H1 (cell line): ENCODE results near the gene AHNAK2. TPM values are rescaled to one million over a fixed set of nuclear protein-coding genes. Genes with fewer than 3 reads are reported as not detected.
A peak's percentile ranks its signal among the peaks of the same experiment; 100 is the strongest.

Experiments
- CTCF ChIA-PET: fragments of 300-600 bp; sonication (Branson Sonifier 250); formaldehyde crosslinking; loops from one replicate; lab custom pipeline; 2021; ENCODE audit not compliant: partially characterized antibody; lab: Charles Lee
- POLR2A ChIA-PET: fragments of 300-600 bp; sonication (Branson Sonifier 250); formaldehyde crosslinking; loops from one replicate; lab custom pipeline; 2021; ENCODE audit warnings: inconsistent platforms; ENCODE audit not compliant: partially characterized antibody; lab: Charles Lee
- DNase-seq, 2 experiments: peaks; one replicate each; pipeline versions ENCODE4 v3.0.0 to v3.0.0-alpha.2; 2010 to 2022; ENCODE audit warnings: low spot score in 2 of 2, low read depth in 1 of 2, mixed read lengths in 1 of 2
- FAIRE-seq: peaks from 2 replicates; lab custom pipeline; 2011; peaks lifted over from hg19 to GRCh38; lab: Jason Lieb, UNC
- H2AFZ ChIP-seq: 2 replicates; pipeline ENCODE4 v1.8.1; 2012; ENCODE audit warnings: low read length, inconsistent platforms
- H2AK5ac ChIP-seq: 2 replicates; pipeline ENCODE4 v1.6.1; 2013; ENCODE audit warnings: low read depth, low read length
- H2BK120ac ChIP-seq: replicated peaks from 2 replicates; pipeline ENCODE3; 2013; ENCODE audit warnings: low read depth, low read length, inconsistent platforms
- H2BK12ac ChIP-seq: 2 replicates; pipeline ENCODE4 v1.6.1; 2013; ENCODE audit warnings: low read depth, low read length
- H2BK15ac ChIP-seq: 2 replicates; pipeline ENCODE4 v1.6.1; 2013; ENCODE audit warnings: low read length
- H2BK20ac ChIP-seq: 2 replicates; pipeline ENCODE4 v1.6.1; 2013; ENCODE audit warnings: low read length
- H2BK5ac ChIP-seq: 2 replicates; pipeline ENCODE4 v1.6.1; 2013; ENCODE audit warnings: low read depth, low read length
- H3K14ac ChIP-seq: 2 replicates; pipeline ENCODE4 v1.6.1; 2013; ENCODE audit warnings: inconsistent platforms; ENCODE audit not compliant: insufficient read length
- H3K18ac ChIP-seq: 2 replicates; pipeline ENCODE4 v1.6.1; 2013; ENCODE audit warnings: low read length; ENCODE audit errors: extremely low read depth
- H3K23ac ChIP-seq: 2 replicates; pipeline ENCODE4 v1.6.1; 2013; ENCODE audit warnings: inconsistent platforms; ENCODE audit not compliant: insufficient read length
- H3K23me2 ChIP-seq: 2 replicates; pipeline ENCODE4 v1.6.1; 2013; ENCODE audit warnings: low read depth, low read length
- H3K27ac ChIP-seq: 2 replicates; pipeline ENCODE4 v1.6.1; 2011; ENCODE audit warnings: low read depth, low read length, inconsistent platforms
- H3K27me3 ChIP-seq, 4 experiments: replicated peaks in 1 of 4; 1 replicate in 1 of 4; 2 replicates in 3 of 4; pipeline versions ENCODE4 v1.6.1 to v1.8.1; 2011 to 2013; ENCODE audit warnings: low read length in 3 of 4, mild to moderate bottlenecking in 3 of 4, inconsistent platforms in 2 of 4, mixed read lengths in 2 of 4, moderate library complexity in 1 of 4; ENCODE audit not compliant: control insufficient read depth in 3 of 4, insufficient read depth in 3 of 4; ENCODE audit errors: extremely low read depth in 1 of 4
- H3K36me3 ChIP-seq, 4 experiments: 2 replicates each; pipeline versions ENCODE4 v1.6.1 to v1.8.1; 2011 to 2013; ENCODE audit warnings: mild to moderate bottlenecking in 4 of 4, low read length in 3 of 4, moderate library complexity in 2 of 4, control low read depth in 1 of 4, inconsistent platforms in 1 of 4; ENCODE audit not compliant: insufficient read depth in 4 of 4, control insufficient read depth in 2 of 4
- H3K4ac ChIP-seq: replicated peaks from 2 replicates; pipeline ENCODE3; 2013; ENCODE audit warnings: low read length, low read depth, mixed read lengths, inconsistent platforms; ENCODE audit not compliant: insufficient read length
- H3K4me1 ChIP-seq, 4 experiments: replicated peaks in 1 of 4; 1 replicate in 1 of 4; 2 replicates in 3 of 4; pipeline versions ENCODE4 v1.6.1 to v1.8.1; 2011 to 2013; ENCODE audit warnings: low read length in 3 of 4, inconsistent platforms in 2 of 4, mixed read lengths in 1 of 4; ENCODE audit not compliant: insufficient read depth in 4 of 4, control insufficient read depth in 3 of 4
- H3K4me2 ChIP-seq, 2 experiments: 2 replicates each; pipeline versions ENCODE4 v1.6.1 to v1.8.1; 2011 to 2013; ENCODE audit warnings: low read depth in 2 of 2, low read length in 2 of 2, control low read depth in 1 of 2, inconsistent platforms in 1 of 2, mild to moderate bottlenecking in 1 of 2; ENCODE audit not compliant: insufficient read depth in 1 of 2
- H3K4me3 ChIP-seq, 4 experiments: fragments of 200-600, 300-600 bp in 1 of 4; sonication (generic), shearing (Covaris generic), sonication (Bioruptor Twin) in 1 of 4; 2 replicates each; pipeline versions ENCODE4 v1.5.1 to v1.8.1; 2011 to 2016; ENCODE audit warnings: low read length in 4 of 4, low read depth in 3 of 4, control low read depth in 2 of 4, inconsistent platforms in 2 of 4, mild to moderate bottlenecking in 2 of 4, mixed read lengths in 1 of 4, moderate library complexity in 1 of 4; ENCODE audit not compliant: insufficient read depth in 2 of 4; ENCODE audit errors: extremely low read depth in 1 of 4
- H3K56ac ChIP-seq: replicated peaks from 2 replicates; pipeline ENCODE3; 2013; ENCODE audit warnings: low read depth, mild to moderate bottlenecking, mixed read lengths, low read length, inconsistent platforms; ENCODE audit not compliant: insufficient read length
- H3K79me1 ChIP-seq: 2 replicates; pipeline ENCODE4 v1.6.1; 2013; ENCODE audit warnings: low read depth, low read length, control low read depth
- H3K79me2 ChIP-seq, 2 experiments: 2 replicates each; pipeline versions ENCODE4 v1.6.1 to v1.8.1; 2012 to 2013; ENCODE audit warnings: low read length in 2 of 2, mild to moderate bottlenecking in 2 of 2, inconsistent platforms in 1 of 2; ENCODE audit not compliant: insufficient read depth in 2 of 2, control insufficient read depth in 1 of 2
- H3K9ac ChIP-seq, 4 experiments: replicated peaks in 1 of 4; 1 replicate in 1 of 4; 2 replicates in 3 of 4; pipeline versions ENCODE4 v1.6.1 to v1.8.1; 2011 to 2013; ENCODE audit warnings: low read depth in 3 of 4, low read length in 3 of 4, control low read depth in 2 of 4, mild to moderate bottlenecking in 2 of 4, moderate library complexity in 2 of 4, inconsistent platforms in 1 of 4; ENCODE audit errors: extremely low read depth in 1 of 4
- H3K9me3 ChIP-seq, 2 experiments: 2 replicates each; pipeline versions ENCODE4 v1.6.1 to v1.8.1; 2012 to 2013; ENCODE audit warnings: mild to moderate bottlenecking in 2 of 2, moderate library complexity in 2 of 2, control low read depth in 1 of 2, inconsistent platforms in 1 of 2, low read depth in 1 of 2, low read length in 1 of 2, mixed read lengths in 1 of 2; ENCODE audit not compliant: insufficient read depth in 2 of 2
- H4K20me1 ChIP-seq, 2 experiments: replicated peaks in 1 of 2; 2 replicates each; pipeline versions ENCODE3 to v1.8.1; 2011 to 2013; ENCODE audit warnings: inconsistent platforms in 2 of 2, low read length in 2 of 2, mild to moderate bottlenecking in 1 of 2; ENCODE audit not compliant: insufficient read depth in 2 of 2, control insufficient read depth in 1 of 2
- H4K5ac ChIP-seq: 2 replicates; pipeline ENCODE4 v1.6.1; 2013; ENCODE audit warnings: low read length, low read depth, mixed read lengths, inconsistent platforms; ENCODE audit not compliant: insufficient read length
- H4K8ac ChIP-seq: 2 replicates; pipeline ENCODE4 v1.8.0; 2013; ENCODE audit warnings: mild to moderate bottlenecking, moderate library complexity, low read length, inconsistent platforms; ENCODE audit not compliant: insufficient read depth; ENCODE audit errors: extremely low read depth
- H4K91ac ChIP-seq: replicated peaks from 2 replicates; pipeline ENCODE3; 2013; ENCODE audit warnings: low read length, mixed read lengths, inconsistent platforms; ENCODE audit not compliant: insufficient read length
- BACH1 ChIP-seq: IDR thresholded peaks from 2 replicates; pipeline ENCODE4 v1.6.1; 2012; ENCODE audit warnings: low read length, improper control_type of control experiment
- CHD2 ChIP-seq: IDR thresholded peaks from 2 replicates; pipeline ENCODE4 v1.6.1; 2012; ENCODE audit warnings: low read length, improper control_type of control experiment
- CREB1 ChIP-seq: IDR thresholded peaks from 2 replicates; pipeline ENCODE4 v1.6.1; 2012; ENCODE audit warnings: inconsistent platforms
- RNF2 ChIP-seq: fragments of 200-900, 300-1000 bp; sonication (generic); IDR thresholded peaks from 2 replicates; pipeline ENCODE4 v1.7.1; 2016; ENCODE audit warnings: borderline replicate concordance, low read depth, mild to moderate bottlenecking, antibody characterized with exemption, low read length; ENCODE audit not compliant: poor library complexity, severe bottlenecking; ENCODE audit errors: missing control alignments
- SUZ12 ChIP-seq: fragments of 200-600 bp; sonication (generic); IDR thresholded peaks from 2 replicates; pipeline ENCODE4 v1.6.1; 2012; ENCODE audit warnings: mild to moderate bottlenecking, inconsistent platforms, low read length, moderate library complexity, mixed read lengths
- TAF1 ChIP-seq: IDR thresholded peaks from 2 replicates; pipeline ENCODE4 v1.6.1; 2011; ENCODE audit warnings: mild to moderate bottlenecking, low read depth, low read length
- TEAD4 ChIP-seq: IDR thresholded peaks from 2 replicates; pipeline ENCODE4 v1.6.1; 2012; ENCODE audit warnings: low read depth, low read length, inconsistent platforms, mixed read lengths
- YY1 ChIP-seq: IDR thresholded peaks from 2 replicates; pipeline ENCODE4 v1.6.1; 2011; ENCODE audit warnings: low read depth, mild to moderate bottlenecking, low read length
- WGBS, 2 experiments: shearing (Covaris generic) in 1 of 2; methylation state at CpG; one replicate each; pipeline versions ENCODE4 v1.1.6 to v1.1.7; 2013 to 2015; ENCODE audit warnings: low lambda C conversion rate in 2 of 2, mixed read lengths in 2 of 2, inconsistent platforms in 1 of 2, low coverage in 1 of 2, missing lambda C conversion rate in 1 of 2; ENCODE audit not compliant: insufficient replicate concordance in 2 of 2, insufficient coverage in 1 of 2, insufficient read length in 1 of 2; ENCODE audit errors: extremely low coverage in 1 of 2, missing lambda C conversion rate in 1 of 2; 5-methylcytosine and 5-hydroxymethylcytosine counted together
- polyA plus RNA-seq, 7 experiments: library from polyadenylated mRNA; depleted of rRNA in 3 of 7; stranded (reverse) in 5 of 7; unstranded in 2 of 7; fragments of >200 nt in 5 of 7; fragments of 200-250 nt in 2 of 7; gene quantifications; 1 replicate in 5 of 7; 2 replicates in 1 of 7; 4 replicates in 1 of 7; pipeline versions ENCODE4 v1.2.1 to v1.2.3, GENCODE V29; 2011 to 2013; ENCODE audit warnings: missing spikeins in 2 of 7, mixed read lengths in 2 of 7
- total RNA-seq: library from RNA; stranded (reverse); fragmentation: NEBNext Ultra II Directional; extraction: Animal tissue kit (Norgen Biotek cat#: 25700); gene quantifications from 2 replicates; pipeline ENCODE4 v1.2.1, GENCODE V29; 2021
- TF ChIP-seq, protein P1 (sequence below), 3 experiments: IDR thresholded peaks; 1 replicate in 2 of 3; 2 replicates in 1 of 3; pipeline versions ENCODE4 v1.5.1 to v1.6.1; 2011; ENCODE audit warnings: low read length in 3 of 3, mild to moderate bottlenecking in 3 of 3, inconsistent platforms in 2 of 3, low read depth in 1 of 3, moderate library complexity in 1 of 3; ENCODE audit not compliant: insufficient read depth in 1 of 3; ENCODE audit errors: control extremely low read depth in 1 of 3

Gene AHNAK2
- total and polyA plus RNA-seq, 2 of the 8 experiments (the other 6 are each of a cell fraction or from before 2014, with no cell fraction given) = 0.95 to 2.0 TPM

DNA sequence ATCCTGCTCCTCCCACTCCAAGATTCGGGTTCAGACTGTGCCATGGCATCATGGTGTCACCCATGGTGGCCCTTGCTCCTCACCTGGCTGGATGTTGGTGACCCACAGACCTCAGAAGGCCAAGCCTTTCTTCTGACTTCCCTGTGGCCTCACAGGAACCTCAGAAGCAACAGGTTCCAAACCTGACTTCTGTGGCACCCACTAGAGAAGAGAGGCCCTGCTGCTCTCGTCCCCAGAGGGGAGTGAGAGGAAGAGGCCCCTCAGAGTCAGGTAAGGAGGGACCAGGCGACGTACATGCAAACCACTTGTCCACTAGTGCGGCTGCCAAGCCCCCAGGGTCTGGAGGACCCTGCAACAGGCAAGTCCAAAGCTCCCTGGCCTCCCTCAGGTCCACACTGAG lies 17.9 kb upstream of the AHNAK2 start:
- H3K27me3 ChIP-seq = no peaks in the 10 kb centered on the region
- no peak overlapping the region for H3K23ac ChIP-seq
- H3K9ac ChIP-seq = no peak overlapping the region
- H3K79me2 ChIP-seq = no peaks in the 10 kb centered on the region
- no peak overlapping the region for H2AFZ ChIP-seq
- FAIRE-seq = no peak
- H2BK5ac ChIP-seq = peak overlapping the region; percentile 8; the same call in 1 of the 2 replicates
- ChIA-PET CTCF (interaction anchor here (1.0 to 2.3 kb wide), 2 partner anchors 47 to 50 kb away, joined by 3 to 10 read pairs; no protein-coding TSS in a partner anchor), POLR2A (interaction anchor here (1.5 kb wide), 1 partner anchor 18 kb away, joined by 4 read pairs; no protein-coding TSS in a partner anchor)
- no peak overlapping the region for H3K14ac ChIP-seq
- H2AK5ac ChIP-seq = no peak overlapping the region
- no peak overlapping the region for H2BK12ac ChIP-seq
- H3K79me1 ChIP-seq = no peaks in the 10 kb centered on the region
- H4K20me1 ChIP-seq = peaks cover 0 to 2% of the 10 kb centered on the region in 2 experiments
- 90% methylated on average over 5 of the region's 5 CpGs; no CpG with 5 or more reads in 1 of the 2 experiments for WGBS, 2 experiments
- H4K8ac ChIP-seq = no peak overlapping the region
- H3K4ac ChIP-seq = no peak overlapping the region
- no peak overlapping the region for H3K27ac ChIP-seq
- no peaks in the 10 kb centered on the region for H3K4me1 ChIP-seq
- H2BK120ac ChIP-seq = no peak overlapping the region
- H3K18ac ChIP-seq = no peak overlapping the region
- H3K36me3 ChIP-seq = peaks cover 0 to 4% (median 0%) of the 10 kb centered on the region in 4 experiments; a peak in 2 of 8 replicates
- no peak overlapping the region for H2BK20ac ChIP-seq
- no peak overlapping the region for H3K56ac ChIP-seq
- H3K4me3 ChIP-seq = no peak overlapping the region
- no peaks in the 10 kb centered on the region for H3K9me3 ChIP-seq
- H2BK15ac ChIP-seq = no peak overlapping the region
- no peak overlapping the region for H4K91ac ChIP-seq
- DNase-seq = no peak
- H3K23me2 ChIP-seq = no peaks in the 10 kb centered on the region
- H3K4me2 ChIP-seq = no peak overlapping the region
- TF ChIP-seq BACH1 (no peak), TAF1 (no peak), RNF2 (no peak), SUZ12 (no peak), CHD2 (no peak), CREB1 (no peak), TEAD4 (no peak), YY1 (no peak)
- TF ChIP-seq, protein P1, sequence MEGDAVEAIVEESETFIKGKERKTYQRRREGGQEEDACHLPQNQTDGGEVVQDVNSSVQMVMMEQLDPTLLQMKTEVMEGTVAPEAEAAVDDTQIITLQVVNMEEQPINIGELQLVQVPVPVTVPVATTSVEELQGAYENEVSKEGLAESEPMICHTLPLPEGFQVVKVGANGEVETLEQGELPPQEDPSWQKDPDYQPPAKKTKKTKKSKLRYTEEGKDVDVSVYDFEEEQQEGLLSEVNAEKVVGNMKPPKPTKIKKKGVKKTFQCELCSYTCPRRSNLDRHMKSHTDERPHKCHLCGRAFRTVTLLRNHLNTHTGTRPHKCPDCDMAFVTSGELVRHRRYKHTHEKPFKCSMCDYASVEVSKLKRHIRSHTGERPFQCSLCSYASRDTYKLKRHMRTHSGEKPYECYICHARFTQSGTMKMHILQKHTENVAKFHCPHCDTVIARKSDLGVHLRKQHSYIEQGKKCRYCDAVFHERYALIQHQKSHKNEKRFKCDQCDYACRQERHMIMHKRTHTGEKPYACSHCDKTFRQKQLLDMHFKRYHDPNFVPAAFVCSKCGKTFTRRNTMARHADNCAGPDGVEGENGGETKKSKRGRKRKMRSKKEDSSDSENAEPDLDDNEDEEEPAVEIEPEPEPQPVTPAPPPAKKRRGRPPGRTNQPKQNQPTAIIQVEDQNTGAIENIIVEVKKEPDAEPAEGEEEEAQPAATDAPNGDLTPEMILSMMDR (IDR thresholded peaks at IDR 0.05; ENCODE audit: control extremely low read depth in 1 of 3, insufficient read depth in 1 of 3, low read depth in 1 of 3, low read length in 3 of 3) = no peak
- H4K5ac ChIP-seq = no peak overlapping the region
